AG09309 (cell line): ENCODE results near the gene SCN4A.
"Not testable (repeated sequence)": the region's sequence is repeated elsewhere in the genome, so short reads cannot be mapped to it uniquely, and the experiment has no call there.

Source experiments
- DNase-seq: peaks from one replicate; pipeline ENCODE4 v3.0.0-alpha.2; 2010; ENCODE audit warnings: low read depth
- H3K4me3 ChIP-seq: 2 replicates; pipeline ENCODE4 v1.5.1; 2011; ENCODE audit warnings: mild to moderate bottlenecking, low read depth, low read length, moderate library complexity; ENCODE audit not compliant: control insufficient read depth
- TF ChIP-seq, protein P1 (sequence below): IDR thresholded peaks from 2 replicates; pipeline ENCODE4 v1.5.1; 2011; ENCODE audit warnings: mild to moderate bottlenecking, low read depth, low read length, inconsistent platforms; ENCODE audit not compliant: insufficient read depth, control insufficient read depth; ENCODE audit errors: missing control alignments

Gene SCN4A

GRCh38 chr17:63889026-63889848 is 83.5 kb downstream of the SCN4A start:
- H3K4me3 ChIP-seq, DNase-seq: not testable (repeated sequence)
- TF ChIP-seq, protein P1, sequence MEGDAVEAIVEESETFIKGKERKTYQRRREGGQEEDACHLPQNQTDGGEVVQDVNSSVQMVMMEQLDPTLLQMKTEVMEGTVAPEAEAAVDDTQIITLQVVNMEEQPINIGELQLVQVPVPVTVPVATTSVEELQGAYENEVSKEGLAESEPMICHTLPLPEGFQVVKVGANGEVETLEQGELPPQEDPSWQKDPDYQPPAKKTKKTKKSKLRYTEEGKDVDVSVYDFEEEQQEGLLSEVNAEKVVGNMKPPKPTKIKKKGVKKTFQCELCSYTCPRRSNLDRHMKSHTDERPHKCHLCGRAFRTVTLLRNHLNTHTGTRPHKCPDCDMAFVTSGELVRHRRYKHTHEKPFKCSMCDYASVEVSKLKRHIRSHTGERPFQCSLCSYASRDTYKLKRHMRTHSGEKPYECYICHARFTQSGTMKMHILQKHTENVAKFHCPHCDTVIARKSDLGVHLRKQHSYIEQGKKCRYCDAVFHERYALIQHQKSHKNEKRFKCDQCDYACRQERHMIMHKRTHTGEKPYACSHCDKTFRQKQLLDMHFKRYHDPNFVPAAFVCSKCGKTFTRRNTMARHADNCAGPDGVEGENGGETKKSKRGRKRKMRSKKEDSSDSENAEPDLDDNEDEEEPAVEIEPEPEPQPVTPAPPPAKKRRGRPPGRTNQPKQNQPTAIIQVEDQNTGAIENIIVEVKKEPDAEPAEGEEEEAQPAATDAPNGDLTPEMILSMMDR = peak; percentile 50
